ENCODE data around the gene GLYATL1B. TPM values are rescaled to one million over a fixed set of nuclear protein-coding genes. Genes with fewer than 3 reads are reported as not detected.

The GLYATL1B gene
- total and polyA plus RNA-seq, 4 donors = not detected

GRCh38 chr11:59076876-59077571, 9.1 kb upstream of the GLYATL1B start (continued):
- TF ChIP-seq CTCF (IDR thresholded peaks at IDR 0.05; ENCODE audit: low read depth, low read length, missing input control) = no peak

- Histone ChIP-seq H3K27me3 (ENCODE audit: control insufficient read depth in 4 of 4, insufficient read depth in 4 of 4, low read length in 3 of 4) (no peaks in the 10 kb centered on the region), H3K36me3 (ENCODE audit: control insufficient read depth in 4 of 4, insufficient read depth in 3 of 4, low read depth in 1 of 4, low read length in 3 of 4) (no peaks in the 10 kb centered on the region), H3K4me3 (ENCODE audit: low read depth in 1 of 3, low read length in 3 of 3) (no peak overlapping the region), H3K4me1 (ENCODE audit: control insufficient read depth in 4 of 4, insufficient read depth in 4 of 4, low read length in 3 of 4) (peaks cover 0 to 1% (median 0%) of the 10 kb centered on the region in 4 donors), H3K9me3 (ENCODE audit: control insufficient read depth in 4 of 4, low read length in 3 of 4) (no peaks in the 10 kb centered on the region), H3K9ac (ENCODE audit: low read depth in 1 of 2, low read length in 2 of 2) (no peak overlapping the region), H3K27ac (ENCODE audit: low read depth in 1 of 2, low read length in 2 of 2) (no peak overlapping the region)
- no peak for DNase-seq (ENCODE audit: low spot score)
- WGBS = 75% methylated on average over 2 of the region's 2 CpGs
- TF ChIP-seq HNF4G (IDR thresholded peaks at IDR 0.05) = no peak
- no peak for TF ChIP-seq FOXA2 (IDR thresholded peaks at IDR 0.05)
- no peak for TF ChIP-seq TAF1 (conservative IDR thresholded peaks at IDR 0.05)
- TF ChIP-seq ZBTB33 (IDR thresholded peaks at IDR 0.05) = no peak
- no peak for TF ChIP-seq CTCF (IDR thresholded peaks at IDR 0.05; ENCODE audit: low read depth, low read length, missing input control)
- no peak for TF ChIP-seq REST (IDR thresholded peaks at IDR 0.05)
- TF ChIP-seq EGR1 (IDR thresholded peaks at IDR 0.05; ENCODE audit: low read depth in 2 of 2) = no peak
- no peak for TF ChIP-seq HNF4A (conservative IDR thresholded peaks at IDR 0.05)
- TF ChIP-seq YY1 (IDR thresholded peaks at IDR 0.05) = no peak
- TF ChIP-seq GABPA (IDR thresholded peaks at IDR 0.05 in 1 of 2, conservative IDR thresholded peaks at IDR 0.05 in 1 of 2) = no peak
- TF ChIP-seq NR2F2 (IDR thresholded peaks at IDR 0.05) = no peak
- no peak for TF ChIP-seq RXRA (IDR thresholded peaks at IDR 0.05)
These were observed 7.7 kb upstream of the GLYATL1B start for GRCh38 chr11:59078435-59078834.
